HG02870 (cell line): ENCODE measurements around the gene C2orf49.

ENCODE experiments used
- ATAC-seq: cut with Tn5 transposase; IDR thresholded peaks from one replicate; pipeline ENCODE4 v1.9.1; 2021; ENCODE audit warnings: mild to moderate bottlenecking, moderate library complexity; ENCODE audit not compliant: unreplicated experiment

C2orf49 gene

GRCh38 chr2:105398336-105399206 is 61.2 kb downstream of the C2orf49 start, which contains the start of gene FHL2:
FHL2 (minus strand) TSS chr2:105399051; CDS start chr2:105386516, 12,535 bp downstream.
- ATAC-seq, result peak; percentile 99
